Measurements from ENCODE around the gene EQTN. TPM values are rescaled to one million over a fixed set of nuclear protein-coding genes. Genes with fewer than 3 reads are reported as not detected.
"Not testable (repeated sequence)": the region's sequence is repeated elsewhere in the genome, so short reads cannot be mapped to it uniquely, and the experiment has no call there.

EQTN gene
- total RNA-seq, 1 donor from 2014 or later = not detected

DNA sequence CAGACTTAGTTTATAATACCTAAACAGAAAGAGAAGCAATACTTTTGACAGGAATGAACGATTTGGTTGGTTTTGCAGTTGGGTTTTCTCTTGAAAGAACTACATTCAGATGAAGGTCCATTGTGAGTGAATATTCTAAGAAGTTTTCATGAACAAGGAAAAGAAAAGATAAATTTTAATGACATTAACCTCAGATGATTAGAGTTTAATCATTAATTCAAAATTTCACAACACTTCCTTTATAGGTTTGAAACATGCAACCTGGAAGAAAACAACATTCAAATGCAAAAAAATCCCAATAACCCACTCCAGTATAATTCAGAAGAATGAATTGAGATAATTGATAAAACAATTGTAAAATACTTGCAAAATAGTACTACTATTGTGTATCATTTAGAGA lies 23.8 kb downstream of the EQTN start:
- H3K9me3 ChIP-seq (ENCODE audit: control insufficient read depth in 3 of 3, low read length in 3 of 3) = no peaks in the 10 kb centered on the region
- no peak overlapping the region for H3K4me3 ChIP-seq (ENCODE audit: low read length in 3 of 3)
- no peak overlapping the region for H3K9ac ChIP-seq (ENCODE audit: low read depth in 1 of 3, low read length in 3 of 3)
- no peak overlapping the region for H3K27ac ChIP-seq (ENCODE audit: low read depth, low read length)
- no peaks in the 10 kb centered on the region for H3K27me3 ChIP-seq (ENCODE audit: control insufficient read depth in 3 of 3, insufficient read depth in 3 of 3, low read length in 3 of 3)
- H3K4me1 ChIP-seq (ENCODE audit: control insufficient read depth in 3 of 3, insufficient read depth in 3 of 3, low read length in 3 of 3) = no peaks in the 10 kb centered on the region
- H3K36me3 ChIP-seq (ENCODE audit: control insufficient read depth in 3 of 3, insufficient read depth in 3 of 3, low read length in 3 of 3) = no peaks in the 10 kb centered on the region

DNA sequence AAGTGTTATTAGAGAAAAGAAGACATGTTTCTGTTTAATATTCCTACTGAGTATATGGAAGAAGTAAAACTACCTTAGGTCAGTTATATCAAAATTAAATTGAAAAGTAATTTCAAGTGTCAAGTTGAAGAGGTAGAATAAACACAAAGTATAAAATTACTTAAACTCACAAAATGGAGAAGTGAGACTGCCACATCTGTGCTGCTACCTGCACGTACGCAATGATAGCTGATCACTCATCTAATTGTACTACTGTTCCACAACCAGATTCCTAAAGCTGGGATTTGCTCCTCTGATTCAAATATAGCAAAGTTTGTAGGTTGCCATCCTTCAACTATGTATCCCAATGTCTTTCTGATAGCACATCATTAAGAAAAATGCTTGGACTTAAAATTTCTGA lies 24.8 kb downstream of the EQTN start:
- H3K9ac ChIP-seq (ENCODE audit: low read depth in 1 of 3, low read length in 3 of 3) = no peak overlapping the region
- no peaks in the 10 kb centered on the region for H3K27me3 ChIP-seq (ENCODE audit: control insufficient read depth in 3 of 3, insufficient read depth in 3 of 3, low read length in 3 of 3)
- no peaks in the 10 kb centered on the region for H3K9me3 ChIP-seq (ENCODE audit: control insufficient read depth in 3 of 3, low read length in 3 of 3)
- H3K4me1 ChIP-seq (ENCODE audit: control insufficient read depth in 3 of 3, insufficient read depth in 3 of 3, low read length in 3 of 3) = no peaks in the 10 kb centered on the region
- H3K4me3 ChIP-seq (ENCODE audit: low read length in 3 of 3) = no peak overlapping the region
- H3K36me3 ChIP-seq (ENCODE audit: control insufficient read depth in 3 of 3, insufficient read depth in 3 of 3, low read length in 3 of 3) = no peaks in the 10 kb centered on the region
- no peak overlapping the region for H3K27ac ChIP-seq (ENCODE audit: low read depth, low read length)

DNA sequence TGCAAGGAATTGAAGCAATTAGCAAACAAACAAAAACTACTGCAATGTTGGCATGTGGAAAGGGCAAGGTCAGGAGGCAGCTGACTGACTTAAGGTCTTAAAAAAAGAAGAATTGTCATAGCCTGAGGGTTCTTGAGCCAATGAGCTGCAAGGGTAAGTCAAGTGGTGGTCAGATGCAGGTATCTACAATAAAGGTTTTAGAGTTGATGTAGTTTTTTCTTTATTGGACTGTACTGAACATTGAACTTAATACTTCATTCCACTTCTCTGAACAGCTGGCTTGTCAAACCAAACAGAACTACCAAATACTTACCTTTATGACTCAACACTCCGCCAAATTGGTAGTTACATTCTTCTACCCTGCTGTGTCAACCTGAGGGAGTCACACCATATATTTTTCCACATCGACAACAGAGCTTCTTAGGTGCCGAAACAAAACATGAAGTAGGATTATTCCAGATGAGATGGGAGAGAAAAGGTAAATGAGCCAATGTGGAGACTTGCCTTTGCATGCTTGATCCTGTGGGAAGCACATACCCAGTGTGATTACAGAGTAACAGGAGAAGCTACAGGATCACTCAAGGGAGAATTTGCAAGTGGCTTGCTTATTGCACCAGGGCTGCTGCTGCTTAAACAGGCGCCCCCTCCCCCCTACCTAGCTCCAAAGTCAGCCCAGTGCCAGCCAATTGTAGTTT lies 35.3 kb downstream of the EQTN start:
- no peaks in the 10 kb centered on the region for H3K9me3 ChIP-seq (ENCODE audit: control insufficient read depth in 3 of 3, low read length in 3 of 3)
- H3K36me3 ChIP-seq (ENCODE audit: control insufficient read depth in 3 of 3, insufficient read depth in 3 of 3, low read length in 3 of 3) = no peaks in the 10 kb centered on the region
- H3K27me3 ChIP-seq (ENCODE audit: control insufficient read depth in 3 of 3, insufficient read depth in 3 of 3, low read length in 3 of 3) = peaks cover 0 to 3% (median 0%) of the 10 kb centered on the region in 3 donors
- H3K4me3 ChIP-seq (ENCODE audit: low read length in 3 of 3) = no peak overlapping the region
- H3K9ac ChIP-seq (ENCODE audit: low read depth in 1 of 3, low read length in 3 of 3) = no peak overlapping the region
- H3K4me1 ChIP-seq (ENCODE audit: control insufficient read depth in 3 of 3, insufficient read depth in 3 of 3, low read length in 3 of 3) = no peaks in the 10 kb centered on the region
- no peak overlapping the region for H3K27ac ChIP-seq (ENCODE audit: low read depth, low read length)

DNA sequence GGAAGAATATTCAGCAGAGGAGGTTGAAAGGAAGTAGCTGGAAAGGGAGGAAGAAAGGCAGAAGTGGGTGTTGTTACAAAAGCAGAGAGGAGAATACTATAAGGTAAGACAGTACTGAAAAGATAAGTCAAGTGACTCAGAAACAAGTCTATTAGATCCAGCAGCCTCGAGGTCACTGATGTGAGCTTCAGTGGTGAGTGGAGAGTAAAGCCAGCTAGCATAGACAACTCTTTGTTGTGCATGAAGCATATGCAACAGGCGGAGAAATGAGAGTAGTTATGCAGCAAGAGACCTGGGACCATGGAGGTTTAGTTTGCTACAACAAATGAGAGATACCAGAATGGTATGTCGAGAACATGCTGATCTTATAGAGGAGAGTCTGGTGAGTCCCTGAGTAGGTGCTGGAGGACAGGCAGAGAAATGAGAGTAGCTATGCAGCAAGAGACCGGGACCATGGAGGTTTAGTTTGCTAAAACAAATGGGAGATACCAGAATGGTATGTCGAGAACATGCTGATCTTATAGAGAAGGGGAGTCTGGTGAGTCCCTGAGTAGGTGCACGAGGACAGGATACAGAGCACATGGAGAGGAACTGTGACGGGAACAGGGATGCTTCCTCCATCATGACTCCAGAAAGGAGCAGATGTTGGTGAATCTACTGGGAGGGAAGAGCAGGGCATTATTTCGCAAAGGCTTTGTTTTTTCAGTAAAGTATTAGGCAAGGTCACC lies 36.0 kb downstream of the EQTN start:
- H3K27me3 ChIP-seq (ENCODE audit: control insufficient read depth in 3 of 3, insufficient read depth in 3 of 3, low read length in 3 of 3) = peaks cover 0 to 3% (median 0%) of the 10 kb centered on the region in 3 donors
- no peak overlapping the region for H3K27ac ChIP-seq (ENCODE audit: low read depth, low read length)
- H3K4me1 ChIP-seq (ENCODE audit: control insufficient read depth in 3 of 3, insufficient read depth in 3 of 3, low read length in 3 of 3) = no peaks in the 10 kb centered on the region
- H3K9me3 ChIP-seq (ENCODE audit: control insufficient read depth in 3 of 3, low read length in 3 of 3) = no peaks in the 10 kb centered on the region
- no peaks in the 10 kb centered on the region for H3K36me3 ChIP-seq (ENCODE audit: control insufficient read depth in 3 of 3, insufficient read depth in 3 of 3, low read length in 3 of 3)
- H3K4me3 ChIP-seq (ENCODE audit: low read length in 3 of 3) = no peak overlapping the region
- no peak overlapping the region for H3K9ac ChIP-seq (ENCODE audit: low read depth in 1 of 3, low read length in 3 of 3)

DNA sequence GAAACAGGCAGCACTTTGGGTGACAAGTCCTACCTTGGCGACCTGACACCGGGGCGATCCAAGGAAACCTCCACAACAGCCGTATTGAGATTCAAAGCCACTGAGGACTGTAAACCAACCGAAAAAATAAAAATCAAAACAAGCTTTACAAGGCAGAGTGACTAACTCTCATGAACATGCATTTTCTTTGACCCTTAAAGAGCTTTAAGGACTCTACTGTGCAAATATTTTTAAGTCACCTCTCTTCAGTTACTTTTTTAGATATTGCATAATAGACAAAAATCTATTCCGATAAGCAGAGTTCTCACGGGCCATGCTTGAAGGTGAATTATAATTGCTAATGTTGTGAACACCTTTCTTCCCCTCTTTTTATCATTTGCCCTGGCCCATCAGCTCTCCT lies 38.3 kb downstream of the EQTN start:
- H3K9ac ChIP-seq (ENCODE audit: low read depth in 1 of 3, low read length in 3 of 3) = no peak overlapping the region
- no peaks in the 10 kb centered on the region for H3K36me3 ChIP-seq (ENCODE audit: control insufficient read depth in 3 of 3, insufficient read depth in 3 of 3, low read length in 3 of 3)
- no peak overlapping the region for H3K4me3 ChIP-seq (ENCODE audit: low read length in 3 of 3)
- H3K9me3 ChIP-seq (ENCODE audit: control insufficient read depth in 3 of 3, low read length in 3 of 3) = no peaks in the 10 kb centered on the region
- H3K4me1 ChIP-seq (ENCODE audit: control insufficient read depth in 3 of 3, insufficient read depth in 3 of 3, low read length in 3 of 3) = no peaks in the 10 kb centered on the region
- H3K27me3 ChIP-seq (ENCODE audit: control insufficient read depth in 3 of 3, insufficient read depth in 3 of 3, low read length in 3 of 3) = peaks cover 0 to 3% (median 0%) of the 10 kb centered on the region in 3 donors
- H3K27ac ChIP-seq (ENCODE audit: low read depth, low read length) = no peak overlapping the region

DNA sequence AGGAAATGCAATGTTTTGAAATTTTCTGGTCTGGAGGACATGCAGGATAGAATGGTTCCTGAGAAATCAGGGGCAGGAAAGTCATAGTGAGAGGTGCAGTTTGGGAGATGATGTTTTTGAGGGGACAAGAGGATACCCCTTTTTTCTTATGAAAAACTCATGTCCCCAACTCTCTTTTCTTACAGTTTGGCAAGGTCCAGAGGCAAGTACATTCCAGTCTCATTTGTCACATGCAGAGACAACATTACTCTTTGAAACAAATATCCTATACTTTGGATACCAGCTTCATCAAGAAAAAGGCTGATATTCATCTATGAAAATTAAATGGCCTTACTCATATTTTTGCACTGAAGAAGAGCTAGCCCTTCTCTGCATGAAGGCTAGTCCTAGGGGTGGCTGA lies 48.2 kb downstream of the EQTN start:
- no peak overlapping the region for H3K4me3 ChIP-seq (ENCODE audit: low read length in 3 of 3)
- H3K9me3 ChIP-seq (ENCODE audit: control insufficient read depth in 3 of 3, low read length in 3 of 3) = no peaks in the 10 kb centered on the region
- no peaks in the 10 kb centered on the region for H3K4me1 ChIP-seq (ENCODE audit: control insufficient read depth in 3 of 3, insufficient read depth in 3 of 3, low read length in 3 of 3)
- no peaks in the 10 kb centered on the region for H3K36me3 ChIP-seq (ENCODE audit: control insufficient read depth in 3 of 3, insufficient read depth in 3 of 3, low read length in 3 of 3)
- H3K27ac ChIP-seq (ENCODE audit: low read depth, low read length) = no peak overlapping the region
- no peaks in the 10 kb centered on the region for H3K27me3 ChIP-seq (ENCODE audit: control insufficient read depth in 3 of 3, insufficient read depth in 3 of 3, low read length in 3 of 3)
- H3K9ac ChIP-seq (ENCODE audit: low read depth in 1 of 3, low read length in 3 of 3) = no peak overlapping the region

DNA sequence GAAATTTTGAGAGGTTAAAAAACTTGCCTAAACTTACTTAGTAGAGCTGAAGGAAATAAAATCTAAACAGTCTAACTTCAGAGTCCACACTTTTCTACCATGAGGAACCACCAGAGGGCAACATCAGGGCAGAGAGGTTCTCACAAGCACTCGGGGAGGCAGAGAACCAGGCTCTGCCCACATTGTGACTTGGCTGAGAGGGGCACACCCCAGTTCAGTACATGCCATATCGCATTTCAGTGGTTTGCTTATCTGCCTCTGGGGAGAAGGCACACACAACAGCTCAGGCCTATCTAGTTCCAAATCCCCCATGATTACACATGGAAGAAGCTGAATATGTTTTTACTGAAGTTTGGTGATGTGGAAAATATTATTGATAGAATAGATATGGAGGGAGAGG lies 49.2 kb downstream of the EQTN start:
- Histone ChIP-seq H3K27ac (ENCODE audit: low read depth, low read length) (no peak overlapping the region), H3K4me3 (ENCODE audit: low read length in 3 of 3) (no peak overlapping the region), H3K4me1 (ENCODE audit: control insufficient read depth in 3 of 3, insufficient read depth in 3 of 3, low read length in 3 of 3) (no peaks in the 10 kb centered on the region), H3K9ac (ENCODE audit: low read depth in 1 of 3, low read length in 3 of 3) (no peak overlapping the region), H3K27me3 (ENCODE audit: control insufficient read depth in 3 of 3, insufficient read depth in 3 of 3, low read length in 3 of 3) (no peaks in the 10 kb centered on the region), H3K36me3 (ENCODE audit: control insufficient read depth in 3 of 3, insufficient read depth in 3 of 3, low read length in 3 of 3) (no peaks in the 10 kb centered on the region), H3K9me3 (ENCODE audit: control insufficient read depth in 3 of 3, low read length in 3 of 3) (no peaks in the 10 kb centered on the region)

DNA sequence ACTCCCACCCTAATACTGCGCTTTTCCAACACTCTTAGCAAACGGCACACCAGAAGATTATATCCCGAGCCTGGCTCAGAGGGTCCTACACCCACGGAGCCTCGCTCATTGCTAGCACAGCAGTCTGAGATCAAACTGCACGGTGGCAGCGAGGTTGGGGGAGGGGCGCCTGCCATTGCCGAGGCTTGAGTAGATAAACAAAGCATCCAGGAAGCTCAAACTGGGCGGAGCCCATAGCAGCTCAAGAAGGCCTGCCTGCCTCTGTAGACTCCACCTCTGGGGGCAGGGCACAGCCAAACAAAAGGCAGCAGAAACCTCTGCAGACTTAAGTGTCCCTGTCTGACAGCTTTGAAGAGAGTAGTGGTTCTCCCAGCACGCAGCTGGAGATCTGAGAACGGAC lies 57.3 kb downstream of the EQTN start:
- not testable (repeated sequence) for H3K27ac ChIP-seq (ENCODE audit: low read depth, low read length); H3K36me3 ChIP-seq (ENCODE audit: control insufficient read depth in 3 of 3, insufficient read depth in 3 of 3, low read length in 3 of 3); H3K27me3 ChIP-seq (ENCODE audit: control insufficient read depth in 3 of 3, insufficient read depth in 3 of 3, low read length in 3 of 3); H3K4me1 ChIP-seq (ENCODE audit: control insufficient read depth in 3 of 3, insufficient read depth in 3 of 3, low read length in 3 of 3); H3K9me3 ChIP-seq (ENCODE audit: control insufficient read depth in 3 of 3, low read length in 3 of 3); H3K4me3 ChIP-seq (ENCODE audit: low read length in 3 of 3); H3K9ac ChIP-seq (ENCODE audit: low read depth in 1 of 3, low read length in 3 of 3)

Other genes with a start within 250 kb of the EQTN start
- gene TEK, start 187.9 kb downstream of the EQTN start, total RNA-seq = 23.0 TPM
- not detected for gene IFNK, start 227.1 kb upstream of the EQTN start, total RNA-seq
- gene MOB3B, start 232.7 kb upstream of the EQTN start, total RNA-seq = 1.0 TPM